Parathyroid adenoma (tissue), 2 donors: ENCODE results near the gene PRPF6.

Source experiments
- H2AFZ ChIP-seq: fragments of 300-600 bp; sonication (generic); one replicate; pipeline ENCODE4 v1.7.0; 2017; ENCODE audit warnings: antibody characterized with exemption, mild to moderate bottlenecking
- H3K27ac ChIP-seq: fragments of 300-600 bp; sonication (generic); one replicate; pipeline ENCODE4 v1.7.0; 2017
- H3K27me3 ChIP-seq: fragments of 300-600 bp; sonication (generic); one replicate; pipeline ENCODE4 v1.7.0; 2017; ENCODE audit warnings: low read length; ENCODE audit not compliant: control insufficient read depth, insufficient read depth
- H3K36me3 ChIP-seq: fragments of 300-600 bp; sonication (generic); one replicate; pipeline ENCODE4 v1.7.0; 2017; ENCODE audit warnings: low read length; ENCODE audit not compliant: control insufficient read depth, insufficient read depth
- H3K4me1 ChIP-seq: fragments of 300-600 bp; sonication (generic); one replicate; pipeline ENCODE4 v1.7.0; 2017; ENCODE audit warnings: control low read depth
- H3K4me2 ChIP-seq: fragments of 300-600 bp; sonication (generic); one replicate; pipeline ENCODE4 v1.7.0; 2017; ENCODE audit warnings: low read length
- H3K4me3 ChIP-seq: fragments of 300-600 bp; sonication (generic); one replicate; pipeline ENCODE4 v1.7.0; 2017; ENCODE audit warnings: low read depth, low read length
- H3K79me2 ChIP-seq: fragments of 300-600 bp; sonication (generic); one replicate; pipeline ENCODE4 v1.7.0; 2017; ENCODE audit warnings: control low read depth
- H3K9ac ChIP-seq: fragments of 300-600 bp; sonication (generic); one replicate; pipeline ENCODE4 v1.7.0; 2017; ENCODE audit warnings: mild to moderate bottlenecking
- H3K9me3 ChIP-seq: fragments of 300-600 bp; sonication (generic); one replicate; pipeline ENCODE4 v1.7.0; 2017; ENCODE audit warnings: low read length; ENCODE audit not compliant: control insufficient read depth
- CTCF ChIP-seq: fragments of 300-600 bp; sonication (generic); IDR thresholded peaks from one replicate; pipeline ENCODE4 v1.7.0; 2017; ENCODE audit warnings: antibody characterized with exemption, mild to moderate bottlenecking
- donor health status: primary hyperparathyroidism.

Gene PRPF6

GRCh38 chr20:64021124-64021975, 40.4 kb downstream of the PRPF6 start:
- H3K4me3 ChIP-seq, result no peak overlapping the region
- TF ChIP-seq CTCF, result no peak
- no peak overlapping the region for H2AFZ ChIP-seq
- no peak overlapping the region for H3K9ac ChIP-seq
- H3K36me3 ChIP-seq, result no peaks in the 10 kb centered on the region
- no peaks in the 10 kb centered on the region for H3K4me1 ChIP-seq
- H3K27ac ChIP-seq, result no peak overlapping the region
- H3K27me3 ChIP-seq, result no peaks in the 10 kb centered on the region
- H3K79me2 ChIP-seq, result peaks cover 22% of the 10 kb centered on the region
- H3K4me2 ChIP-seq, result no peak overlapping the region
- H3K9me3 ChIP-seq, result no peaks in the 10 kb centered on the region

- Histone ChIP-seq H3K9ac (no peak overlapping the region), H3K4me3 (no peak overlapping the region), H2AFZ (no peak overlapping the region), H3K36me3 (no peaks in the 10 kb centered on the region), H3K27me3 (no peaks in the 10 kb centered on the region), H3K79me2 (peaks cover 25% of the 10 kb centered on the region), H3K9me3 (no peaks in the 10 kb centered on the region), H3K4me2 (no peak overlapping the region), H3K27ac (no peak overlapping the region), H3K4me1 (no peaks in the 10 kb centered on the region)
- TF ChIP-seq CTCF, result no peak
Measured at GRCh38 chr20:64022671-64023360, 41.9 kb downstream of the PRPF6 start.

GRCh38 chr20:64023361-64024140, 42.6 kb downstream of the PRPF6 start:
- H3K27me3 ChIP-seq, result no peaks in the 10 kb centered on the region
- no peaks in the 10 kb centered on the region for H3K4me1 ChIP-seq
- H3K79me2 ChIP-seq, result peaks cover 25% of the 10 kb centered on the region
- no peak for TF ChIP-seq CTCF
- H2AFZ ChIP-seq, result no peak overlapping the region
- H3K9ac ChIP-seq, result no peak overlapping the region
- H3K27ac ChIP-seq, result no peak overlapping the region
- H3K36me3 ChIP-seq, result no peaks in the 10 kb centered on the region
- H3K4me2 ChIP-seq, result no peak overlapping the region
- H3K4me3 ChIP-seq, result no peak overlapping the region
- H3K9me3 ChIP-seq, result no peaks in the 10 kb centered on the region

GRCh38 chr20:64024141-64024990, 43.4 kb downstream of the PRPF6 start:
- Histone ChIP-seq H3K36me3 (no peaks in the 10 kb centered on the region), H3K4me2 (no peak overlapping the region), H3K4me1 (no peaks in the 10 kb centered on the region), H3K79me2 (peaks cover 24% of the 10 kb centered on the region), H3K27me3 (no peaks in the 10 kb centered on the region), H2AFZ (no peak overlapping the region), H3K27ac (no peak overlapping the region), H3K9me3 (no peaks in the 10 kb centered on the region), H3K4me3 (no peak overlapping the region), H3K9ac (no peak overlapping the region)
- no peak for TF ChIP-seq CTCF
